LNCAP (cell line): ENCODE results near the gene CDON.

Experiments
- TF ChIP-seq, protein P1 (sequence below): fragments of 450-650 bp; IDR thresholded peaks from 2 replicates; pipeline ENCODE4 v1.5.1; 2017; ENCODE audit warnings: mild to moderate bottlenecking

CDON gene

DNA sequence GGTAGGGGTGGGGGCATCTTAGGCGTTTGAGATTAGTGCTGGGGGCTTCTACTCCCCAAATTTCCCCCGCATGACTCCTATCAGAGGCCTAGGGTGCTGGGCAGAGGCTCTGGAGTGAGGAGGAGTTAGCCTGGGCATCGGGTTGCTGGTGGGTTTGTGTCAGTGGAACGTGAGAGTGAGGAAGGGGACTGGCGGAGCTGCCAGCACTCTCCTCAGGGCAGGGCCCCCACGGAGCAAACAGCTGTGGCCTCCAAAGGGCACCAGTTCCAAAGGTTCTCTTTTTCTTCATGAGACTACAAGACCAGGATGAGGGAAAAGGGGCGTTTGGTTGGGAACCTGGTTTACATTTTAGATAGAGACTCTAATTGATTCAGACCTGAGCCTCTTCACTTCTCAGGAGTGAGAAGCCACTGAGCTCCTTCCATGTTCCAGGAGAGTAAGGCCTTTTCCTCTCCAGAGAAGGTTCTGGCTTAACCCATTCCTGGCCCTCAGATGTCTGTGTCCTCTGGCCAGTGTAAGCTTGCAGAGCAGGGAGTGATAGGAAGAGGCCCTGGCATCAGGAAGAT lies 35.6 kb upstream of the CDON start:
- TF ChIP-seq, protein P1, sequence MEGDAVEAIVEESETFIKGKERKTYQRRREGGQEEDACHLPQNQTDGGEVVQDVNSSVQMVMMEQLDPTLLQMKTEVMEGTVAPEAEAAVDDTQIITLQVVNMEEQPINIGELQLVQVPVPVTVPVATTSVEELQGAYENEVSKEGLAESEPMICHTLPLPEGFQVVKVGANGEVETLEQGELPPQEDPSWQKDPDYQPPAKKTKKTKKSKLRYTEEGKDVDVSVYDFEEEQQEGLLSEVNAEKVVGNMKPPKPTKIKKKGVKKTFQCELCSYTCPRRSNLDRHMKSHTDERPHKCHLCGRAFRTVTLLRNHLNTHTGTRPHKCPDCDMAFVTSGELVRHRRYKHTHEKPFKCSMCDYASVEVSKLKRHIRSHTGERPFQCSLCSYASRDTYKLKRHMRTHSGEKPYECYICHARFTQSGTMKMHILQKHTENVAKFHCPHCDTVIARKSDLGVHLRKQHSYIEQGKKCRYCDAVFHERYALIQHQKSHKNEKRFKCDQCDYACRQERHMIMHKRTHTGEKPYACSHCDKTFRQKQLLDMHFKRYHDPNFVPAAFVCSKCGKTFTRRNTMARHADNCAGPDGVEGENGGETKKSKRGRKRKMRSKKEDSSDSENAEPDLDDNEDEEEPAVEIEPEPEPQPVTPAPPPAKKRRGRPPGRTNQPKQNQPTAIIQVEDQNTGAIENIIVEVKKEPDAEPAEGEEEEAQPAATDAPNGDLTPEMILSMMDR, result no peak

DNA sequence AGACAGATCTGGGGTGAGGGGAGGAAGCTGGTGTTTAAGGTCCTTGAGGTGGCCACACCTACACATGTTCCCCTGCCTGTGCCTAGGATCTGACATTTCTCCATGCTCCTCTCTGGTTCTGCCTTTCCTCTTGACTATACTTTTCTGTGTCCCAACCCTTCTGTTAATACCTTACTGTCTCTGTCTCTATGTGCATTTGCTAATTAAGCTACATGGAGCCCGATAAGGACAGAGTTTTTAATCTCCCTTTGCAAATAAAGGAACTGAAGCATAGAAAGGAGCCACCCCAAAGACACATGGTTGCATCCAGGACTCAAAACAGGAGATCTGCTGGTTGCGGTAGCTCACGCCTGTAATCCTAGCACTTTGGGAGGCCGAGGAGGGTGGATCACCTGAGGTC lies 33.1 kb upstream of the CDON start:
- TF ChIP-seq, protein P1, result no peak

DNA sequence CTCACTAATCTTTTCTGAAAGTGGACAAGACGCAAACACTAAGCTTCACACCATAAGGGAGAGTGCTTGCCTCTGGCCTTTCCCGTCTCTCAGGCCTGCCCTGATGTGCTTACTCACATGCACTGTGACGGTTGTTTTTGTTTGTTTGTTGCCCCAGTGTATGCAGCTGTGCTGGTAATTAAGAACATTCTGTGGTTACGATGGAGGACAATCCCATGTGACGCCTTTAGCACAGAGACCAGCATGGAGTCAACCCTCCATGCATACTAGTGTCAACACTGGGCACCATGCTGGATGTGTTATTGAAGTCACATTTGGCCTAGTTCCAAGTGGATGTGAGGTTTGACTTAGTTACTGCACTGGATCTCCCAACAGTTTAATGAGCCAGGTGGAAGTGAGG lies 27.8 kb upstream of the CDON start:
- TF ChIP-seq, protein P1, result no peak

DNA sequence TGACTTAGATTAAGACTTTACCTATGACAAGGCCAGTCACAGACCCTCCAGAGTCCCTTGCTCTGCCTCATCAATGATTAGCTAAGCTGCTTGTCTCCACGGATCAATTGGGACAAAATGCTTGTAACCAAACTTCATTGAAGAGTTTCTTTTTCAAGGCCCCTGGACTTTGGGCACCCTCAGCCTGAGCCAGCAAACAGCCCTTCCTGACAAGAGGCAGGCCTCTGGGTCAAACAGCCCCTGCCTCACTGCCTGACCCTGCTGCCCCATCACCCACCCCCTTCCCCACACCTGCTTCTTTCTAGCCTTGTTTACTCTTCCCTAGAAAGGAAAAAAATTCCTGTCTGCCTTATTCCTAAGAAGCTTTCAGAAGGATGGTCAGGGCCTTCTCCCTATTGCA lies 26.3 kb upstream of the CDON start:
- TF ChIP-seq, protein P1, result no peak

DNA sequence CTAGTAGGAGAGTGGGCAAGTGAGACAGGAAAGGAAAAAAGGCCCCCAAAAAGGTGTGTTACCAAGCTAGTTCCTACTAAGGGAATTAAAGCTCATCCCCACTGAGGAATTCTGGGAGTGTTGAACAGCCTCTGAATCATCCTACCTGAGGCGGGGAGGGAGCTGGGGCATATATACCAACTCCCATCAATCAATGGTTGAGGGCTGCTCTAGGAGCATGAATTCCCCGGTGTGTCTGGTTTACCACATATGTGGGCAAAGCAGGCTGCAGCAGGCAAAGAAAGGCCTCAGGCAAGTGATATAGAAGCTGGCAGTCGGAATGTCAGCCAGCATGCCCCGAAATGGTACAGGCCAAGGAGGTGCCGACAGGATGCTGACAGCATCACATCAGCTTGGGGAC lies 23.6 kb upstream of the CDON start:
- TF ChIP-seq, protein P1, result no peak

DNA sequence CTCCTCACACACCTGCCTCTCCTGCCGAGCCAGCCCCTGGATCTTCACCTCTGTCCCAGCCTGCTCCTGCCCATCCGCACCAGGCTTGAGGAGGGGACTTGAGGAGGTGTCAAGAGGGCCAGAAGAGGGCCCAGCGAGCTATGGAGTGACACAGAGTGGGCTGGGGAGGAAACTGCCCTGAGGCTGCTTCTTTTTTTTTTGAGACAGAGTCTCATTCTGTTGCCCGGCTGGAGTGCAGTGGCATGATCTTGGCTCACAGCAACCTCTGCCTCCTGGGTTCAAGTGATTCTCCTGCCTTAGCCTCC lies 21.9 kb upstream of the CDON start:
- TF ChIP-seq, protein P1, result no peak

DNA sequence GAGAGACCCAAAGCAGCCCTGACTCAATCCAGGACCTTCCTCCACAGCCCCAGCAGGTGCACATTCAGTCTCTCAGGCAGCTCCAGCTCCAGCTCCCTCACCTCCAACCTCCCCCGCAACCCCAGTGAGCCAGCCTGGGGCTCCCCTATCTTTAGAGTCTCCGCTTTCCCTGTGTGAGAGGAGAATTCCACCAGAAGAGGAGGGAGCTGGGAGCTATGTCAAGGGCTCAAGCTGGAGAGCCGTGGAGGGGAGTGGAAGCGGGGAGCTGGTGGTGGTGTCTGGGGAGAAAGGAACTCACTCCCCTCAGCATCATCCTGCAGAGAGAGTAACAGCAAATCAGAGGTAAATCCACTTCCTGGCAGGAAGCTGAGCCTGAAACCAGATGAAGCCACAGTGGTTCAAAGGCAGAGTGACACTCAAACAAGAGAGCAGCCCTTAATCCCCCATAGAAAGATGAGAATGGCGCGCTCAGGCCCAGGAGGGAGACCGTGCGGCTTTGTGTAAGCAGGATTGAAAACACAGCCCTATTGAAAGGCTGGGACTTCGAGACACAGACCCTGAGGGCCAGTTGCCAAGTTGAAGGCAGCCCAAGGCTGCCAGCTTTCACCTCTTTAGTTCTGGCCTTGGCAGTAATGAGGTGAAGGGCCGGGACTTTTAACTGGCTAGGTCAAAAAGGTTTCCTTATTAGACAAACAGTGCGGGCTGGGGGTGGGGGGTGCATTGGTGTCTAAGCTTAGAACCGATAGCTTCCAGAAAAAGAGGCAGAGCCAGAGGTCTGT lies 21.4 kb upstream of the CDON start:
- TF ChIP-seq, protein P1, result no peak
